Renal cortical epithelial cell (primary cell): ENCODE results near the gene MYO5C. TPM values are rescaled to one million over a fixed set of nuclear protein-coding genes. Genes with fewer than 3 reads are reported as not detected.

ENCODE experiments used
- DNase-seq: peaks from one replicate; pipeline ENCODE4 v3.0.0-alpha.2; 2011; ENCODE audit warnings: low read depth
- total RNA-seq: library from RNA; depleted of rRNA; stranded (reverse); fragments of >200 nt; gene quantifications from 2 replicates; pipeline ENCODE4 v1.2.3, GENCODE V29; 2014

MYO5C gene
- 17.2 and 18.3 TPM in 2 replicates for total RNA-seq

- peak; percentile 25 for DNase-seq
These were observed at the start of gene MYO5C for GRCh38 chr15:52295421-52296001. Gene MYO5C (minus strand): TSS chr15:52295804. CDS start chr15:52295636, 168 bp downstream.

DNA sequence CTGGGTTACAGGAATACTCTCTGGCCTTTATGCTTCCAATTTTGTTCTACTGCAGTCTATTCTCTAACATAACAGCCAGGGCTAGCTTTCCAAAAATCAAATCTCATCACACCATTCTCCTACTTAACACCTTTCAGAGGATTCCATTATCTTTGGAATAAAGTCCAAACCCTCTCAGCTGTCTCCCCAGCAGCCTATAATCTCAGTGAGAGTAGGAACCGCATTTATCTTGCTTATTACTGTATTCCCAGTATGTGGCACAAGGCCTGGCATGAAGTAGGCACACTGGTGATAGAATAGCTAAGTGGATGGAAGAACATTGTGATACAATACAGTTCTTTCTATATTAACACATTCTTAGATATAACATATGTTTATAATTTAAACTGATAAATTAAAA, 49.0 kb upstream of the MYO5C start:
- no peak for DNase-seq

GRCh38 chr15:52343831-52344230, 48.2 kb upstream of the MYO5C start:
- no peak for DNase-seq

- no peak for DNase-seq
These were observed 44.5 kb upstream of the MYO5C start for GRCh38 chr15:52340093-52340492.

DNA sequence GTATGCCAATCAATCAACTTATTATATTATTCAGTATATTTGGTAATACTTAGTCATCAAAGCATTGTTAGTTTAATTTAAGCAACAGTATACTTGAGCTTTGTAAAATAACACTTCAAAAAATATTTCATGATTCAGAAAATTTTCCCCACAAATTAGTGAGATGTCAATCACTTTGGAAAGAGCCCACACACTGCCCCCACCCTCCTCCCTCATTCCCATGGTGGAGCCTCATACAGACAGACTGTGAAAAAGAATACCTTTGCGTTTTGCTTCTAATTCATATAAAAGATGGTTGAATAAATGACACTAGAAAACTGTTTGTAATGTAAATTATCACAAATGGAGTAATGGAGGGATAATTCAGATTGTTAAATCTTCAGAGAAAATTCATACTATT, 43.3 kb upstream of the MYO5C start:
- no peak for DNase-seq

DNA sequence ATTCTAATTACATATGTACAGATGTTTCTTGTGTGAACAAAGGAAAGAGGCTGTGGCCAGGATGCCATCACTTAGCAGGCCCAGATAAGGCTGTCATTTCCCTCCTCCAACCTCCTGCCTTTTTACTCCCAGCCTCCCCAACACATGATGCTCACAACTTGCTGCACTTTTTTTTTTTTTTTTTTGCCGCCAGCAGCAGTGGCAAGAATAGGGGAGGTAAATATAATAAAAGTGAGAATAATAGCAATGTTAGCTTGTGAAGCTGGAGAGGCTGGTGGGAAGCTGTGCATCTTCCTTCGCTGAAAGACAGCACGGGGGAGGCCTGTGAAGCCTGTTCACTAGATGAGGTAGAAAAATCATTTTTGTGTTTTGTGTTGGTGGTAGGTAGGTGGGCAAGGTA, 42.5 kb upstream of the MYO5C start:
- no peak for DNase-seq

DNA sequence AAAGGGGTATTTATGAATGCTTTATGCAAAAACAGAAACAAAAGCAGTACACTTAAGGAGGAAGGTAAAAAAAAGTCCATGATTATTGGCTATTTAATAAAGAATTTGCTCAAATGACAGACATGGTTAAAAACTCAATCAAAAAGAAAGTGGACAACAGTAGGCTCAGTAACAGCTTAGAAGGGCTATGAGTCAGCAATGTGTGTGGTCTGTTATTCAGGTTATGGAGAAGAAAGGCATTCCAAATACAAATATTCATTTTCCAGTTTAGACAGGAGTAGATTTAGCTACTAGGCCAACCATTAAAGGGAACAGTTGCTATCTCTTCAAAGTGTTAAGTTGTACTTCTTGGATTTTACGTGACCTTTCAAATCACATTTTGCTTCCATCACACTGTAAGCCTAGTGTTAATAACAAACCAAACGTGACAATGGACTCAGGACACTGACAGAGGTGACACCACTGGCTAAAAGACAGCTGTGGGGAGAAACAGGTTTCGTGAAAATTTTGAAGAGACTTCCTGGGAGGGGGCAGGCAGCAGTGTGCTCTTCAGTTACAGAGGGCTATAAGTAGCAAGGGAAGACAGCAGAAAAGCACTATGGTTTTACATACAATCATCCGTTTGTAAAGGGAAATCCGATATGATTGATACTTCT, 41.7 kb upstream of the MYO5C start:
- peak; percentile 81 for DNase-seq

GRCh38 chr15:52336529-52336928, 40.9 kb upstream of the MYO5C start:
- DNase-seq, result no peak

DNA sequence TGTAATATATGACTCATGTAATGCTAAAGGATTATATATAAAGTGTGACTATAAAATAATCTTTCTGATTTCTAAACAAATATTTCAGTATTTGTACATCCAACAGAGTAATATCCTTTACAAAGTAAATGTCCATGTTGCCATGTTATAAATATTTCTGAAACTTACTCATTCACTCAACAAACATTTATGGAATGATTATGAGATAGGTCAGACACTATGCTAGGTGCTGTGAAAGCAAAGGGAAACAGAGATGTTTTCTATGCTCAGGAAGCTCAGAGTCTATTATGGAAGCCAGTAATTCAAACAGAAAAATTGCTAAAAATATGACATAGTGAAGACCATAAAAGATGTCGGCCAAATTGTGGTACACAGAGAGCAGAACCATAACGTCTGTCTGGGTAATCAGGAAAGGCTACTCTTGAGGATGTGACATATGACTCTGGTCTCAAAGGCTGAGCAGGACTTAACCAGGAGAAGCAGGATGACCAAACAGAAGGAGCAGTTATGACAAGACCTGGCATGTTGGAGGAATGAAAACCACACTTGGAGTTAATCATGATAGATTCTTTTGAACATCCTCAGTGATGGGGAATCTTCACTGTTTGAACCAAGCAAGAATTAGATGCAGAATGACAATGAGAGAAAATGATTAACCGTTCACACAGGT, 39.0 kb upstream of the MYO5C start:
- no peak for DNase-seq

DNA sequence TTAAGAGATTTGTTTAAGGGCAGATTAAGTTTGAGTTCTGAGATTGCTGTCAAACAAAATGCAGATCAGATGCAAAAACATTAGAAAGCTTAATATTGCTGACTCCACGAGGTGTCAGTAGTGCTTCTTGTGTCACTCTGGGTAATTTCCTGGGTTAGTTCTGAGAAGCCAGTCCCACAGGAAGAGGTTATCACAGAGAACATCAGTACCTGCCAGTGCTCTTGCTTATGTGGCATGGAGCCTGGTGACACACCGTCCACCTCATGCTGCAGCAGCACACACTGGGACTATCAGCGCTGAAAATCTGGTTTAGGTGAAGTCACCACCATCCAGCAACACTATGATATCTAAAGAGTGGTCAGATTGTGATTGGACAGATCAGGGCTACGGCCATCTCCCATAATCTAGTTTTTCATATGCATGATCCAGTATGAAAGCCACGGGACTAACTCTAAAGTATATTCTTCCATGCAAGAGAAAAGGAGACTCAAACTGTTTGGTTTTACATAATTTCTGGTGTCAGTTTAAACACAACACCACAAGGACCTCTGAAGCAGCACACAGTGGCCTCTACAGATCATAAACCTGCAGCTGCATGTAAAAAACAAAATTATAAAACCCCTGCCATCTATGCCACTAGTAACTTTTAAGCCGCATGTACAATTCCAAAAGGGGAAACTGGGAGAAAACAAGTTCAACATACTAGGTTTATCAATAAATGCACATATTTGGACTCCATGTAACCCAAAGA, 36.1 kb upstream of the MYO5C start:
- peak; percentile 64 for DNase-seq

- DNase-seq, result no peak
These were observed 34.4 kb upstream of the MYO5C start for GRCh38 chr15:52329987-52330386.

DNA sequence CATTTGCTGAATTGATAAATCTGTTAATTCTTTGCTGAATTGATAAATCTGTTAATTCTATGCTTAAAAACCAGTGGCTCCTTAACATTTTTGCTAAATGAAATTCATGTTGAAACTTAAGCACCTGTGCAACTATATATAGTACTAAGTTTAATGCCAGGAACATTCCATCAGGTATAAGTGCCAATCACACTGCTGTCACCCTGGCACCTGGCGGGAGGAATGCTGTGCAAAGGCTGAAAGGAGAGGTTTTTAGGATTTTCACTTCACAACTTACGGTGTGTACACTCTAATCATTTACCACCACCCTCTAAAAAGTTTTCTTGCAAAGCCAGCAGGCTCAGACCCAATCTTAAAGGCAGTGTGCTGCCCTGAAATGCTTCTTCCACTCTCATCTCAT, 33.5 kb upstream of the MYO5C start:
- no peak for DNase-seq

- DNase-seq, result no peak
These were observed 33.1 kb upstream of the MYO5C start for GRCh38 chr15:52328680-52329079.

- peak; percentile 65 for DNase-seq
These were observed 31.2 kb upstream of the MYO5C start for GRCh38 chr15:52326756-52327155.

DNA sequence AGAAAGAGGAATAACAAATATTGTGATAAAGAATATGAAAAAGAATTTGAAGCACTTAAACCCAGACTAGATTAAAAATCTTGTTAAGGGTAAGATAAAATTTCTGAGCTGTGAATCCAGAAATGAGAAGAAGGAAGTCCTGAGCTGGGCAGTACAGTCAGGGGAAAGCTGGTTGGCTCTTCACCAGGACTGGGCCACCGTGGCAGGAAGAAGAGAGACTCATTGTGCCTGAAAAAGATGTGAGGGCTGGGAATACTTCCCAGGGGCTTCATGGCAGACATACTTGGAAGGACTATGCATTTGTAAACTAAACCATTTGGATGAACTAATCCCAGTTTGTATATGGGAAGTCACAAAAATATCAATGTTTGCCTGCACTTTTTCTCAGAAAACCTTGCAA, 28.5 kb upstream of the MYO5C start:
- no peak for DNase-seq

DNA sequence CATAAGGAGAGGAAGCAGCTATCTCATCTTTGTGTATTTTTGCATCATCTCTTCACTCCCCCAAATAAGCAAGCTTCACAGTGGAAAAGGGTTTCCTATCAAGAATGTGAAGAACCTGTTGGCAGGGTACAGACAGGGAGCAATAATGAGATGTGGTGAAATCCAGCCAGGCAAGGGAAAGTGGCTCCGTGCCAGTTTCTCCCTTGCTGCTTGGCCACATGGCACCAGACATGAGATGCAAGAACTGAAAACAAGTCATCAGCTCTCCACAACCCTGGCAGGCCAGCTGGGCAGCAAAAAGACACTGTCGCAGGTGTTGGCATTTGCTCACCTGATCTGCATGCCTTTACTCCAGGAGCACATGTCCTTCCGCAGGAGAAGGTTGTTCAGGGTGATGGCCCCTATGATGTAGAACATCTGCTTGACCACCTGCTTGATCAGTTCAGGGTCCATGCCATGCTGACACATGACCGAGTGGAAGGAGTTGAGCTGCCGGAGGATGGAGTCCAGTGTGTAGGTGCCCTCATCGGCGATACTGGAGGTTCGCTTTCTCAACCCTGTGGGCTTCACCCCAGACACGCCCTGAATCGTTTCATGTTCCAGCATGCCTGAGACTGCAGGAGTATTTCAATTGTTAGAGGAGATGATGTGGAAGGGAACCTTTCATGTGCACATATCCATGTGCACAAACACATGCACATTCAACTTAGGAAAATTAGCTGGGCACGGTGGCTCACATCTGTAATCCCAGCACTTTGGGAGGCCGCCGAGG, 23.3 kb upstream of the MYO5C start:
- DNase-seq, result peak; percentile 68

- no peak for DNase-seq
These were observed 22.1 kb upstream of the MYO5C start for GRCh38 chr15:52317688-52318087.

DNA sequence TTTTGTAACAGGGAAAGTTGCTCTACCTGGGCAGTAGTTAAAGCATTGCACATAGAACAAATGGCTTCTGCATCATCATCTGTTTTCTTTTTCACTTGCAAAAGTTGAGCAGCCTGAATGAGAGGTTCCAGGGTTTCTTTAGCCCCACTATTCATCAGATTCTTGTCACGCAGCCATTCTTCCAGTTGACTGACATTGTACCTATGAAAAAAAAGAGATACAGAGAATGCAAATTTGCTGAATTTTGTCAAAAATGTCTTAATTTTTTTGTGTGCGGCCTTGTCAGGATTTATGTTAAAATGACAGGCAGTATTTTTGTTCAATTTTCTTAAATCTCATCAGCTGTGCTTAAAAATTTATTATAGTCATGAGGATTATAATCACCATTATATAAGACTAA, 21.4 kb upstream of the MYO5C start:
- no peak for DNase-seq

DNA sequence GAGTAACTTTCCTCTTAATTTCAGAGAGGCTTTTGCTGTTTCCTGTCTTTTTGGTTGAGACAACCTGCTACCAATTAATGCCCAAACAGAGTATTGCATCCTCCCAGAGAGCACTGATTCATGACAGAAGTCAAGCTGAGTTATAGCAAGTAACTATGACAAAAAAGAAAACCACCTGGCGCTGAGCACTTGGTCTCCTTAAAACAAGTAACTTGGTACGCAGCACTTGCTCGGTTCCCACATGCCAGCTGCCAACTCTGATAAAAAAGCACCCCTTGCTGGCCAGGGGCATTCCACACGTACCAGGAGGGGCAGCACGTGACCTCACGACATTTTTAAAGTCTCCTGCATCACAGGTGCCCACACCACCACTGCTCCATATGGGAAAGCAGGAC, 13.5 kb upstream of the MYO5C start:
- DNase-seq, result no peak

- DNase-seq, result no peak
These were observed 13.0 kb upstream of the MYO5C start for GRCh38 chr15:52308446-52309153.

GRCh38 chr15:52307847-52308246, 12.2 kb upstream of the MYO5C start:
- no peak for DNase-seq
